Measurements from ENCODE around the gene GPATCH11. TPM values are rescaled to one million over a fixed set of nuclear protein-coding genes. Genes with fewer than 3 reads are reported as not detected.

GPATCH11 gene
- total RNA-seq, 8 experiments from 2014 or later: 7.9 to 15.0 (median 11.8) TPM

- in situ Hi-C loops (cut with MboI; ENCODE audit: low pct_unique_long_range_greater_than_20kb in 2 of 9, low sequenced_read_pairs in 9 of 9, unreplicated experiment in 9 of 9): no loop called here
- no peak overlapping the region for H3K27ac ChIP-seq
- no peaks in the 10 kb centered on the region for H3K4me1 ChIP-seq (replicated peaks in 1 of 2)
- no peak overlapping the region for H3K4me3 ChIP-seq
- 63 to 100% (median 100%) methylated on average over 1 of the region's 1 CpG; no CpG with 5 or more reads in 5 of the 10 experiments for WGBS, 10 experiments
- no peak for ATAC-seq (replicated peaks in 6 of 8)
Measured at GRCh38 chr2:37117566-37117965, 33.2 kb downstream of the GPATCH11 start.

GRCh38 chr2:37119157-37119556 lies 34.8 kb downstream of the GPATCH11 start:
- no peak overlapping the region for H3K27ac ChIP-seq
- no peak overlapping the region for H3K4me3 ChIP-seq
- in situ Hi-C loops (cut with MboI; ENCODE audit: low pct_unique_long_range_greater_than_20kb in 2 of 9, low sequenced_read_pairs in 9 of 9, unreplicated experiment in 9 of 9): no loop called here
- 60 to 100% (median 96%) methylated on average over 1 to 4 of the region's 5 CpGs for WGBS, 10 experiments
- no peak for ATAC-seq (replicated peaks in 6 of 8)
- H3K4me1 ChIP-seq (replicated peaks in 1 of 2): no peaks in the 10 kb centered on the region

- no peak for ATAC-seq (replicated peaks in 6 of 8)
- no peaks in the 10 kb centered on the region for H3K4me1 ChIP-seq (replicated peaks in 1 of 2)
- in situ Hi-C loops (cut with MboI; ENCODE audit: low pct_unique_long_range_greater_than_20kb in 2 of 9, low sequenced_read_pairs in 9 of 9, unreplicated experiment in 9 of 9): no loop called here
- no peak overlapping the region for H3K4me3 ChIP-seq
- WGBS, 10 experiments: 100% methylated on average over 1 of the region's 2 CpGs; no CpG with 5 or more reads in 8 of the 10 experiments
- H3K27ac ChIP-seq: no peak overlapping the region
Measured at GRCh38 chr2:37125416-37125815, 41.1 kb downstream of the GPATCH11 start.

- 74 to 96% (median 90%) methylated on average over 2 to 6 of the region's 6 CpGs; no CpG with 5 or more reads in 1 of the 10 experiments for WGBS, 10 experiments
- in situ Hi-C loops (cut with MboI; ENCODE audit: low pct_unique_long_range_greater_than_20kb in 2 of 9, low sequenced_read_pairs in 9 of 9, unreplicated experiment in 9 of 9): no loop called here
- Histone ChIP-seq H3K27ac (no peak overlapping the region), H3K4me3 (no peak overlapping the region), H3K4me1 (replicated peaks in 1 of 2) (no peaks in the 10 kb centered on the region)
- ATAC-seq (replicated peaks in 6 of 8): no peak
Measured at GRCh38 chr2:37132914-37133313, 48.6 kb downstream of the GPATCH11 start.

GRCh38 chr2:37142546-37142945 lies 58.2 kb downstream of the GPATCH11 start:
- no peaks in the 10 kb centered on the region for H3K4me1 ChIP-seq (replicated peaks in 1 of 2)
- no peak overlapping the region for H3K27ac ChIP-seq
- no peak for ATAC-seq (replicated peaks in 6 of 8)
- no peak overlapping the region for H3K4me3 ChIP-seq
- in situ Hi-C loops (cut with MboI; ENCODE audit: low pct_unique_long_range_greater_than_20kb in 2 of 9, low sequenced_read_pairs in 9 of 9, unreplicated experiment in 9 of 9): no loop called here

GRCh38 chr2:37143974-37144373 lies 59.7 kb downstream of the GPATCH11 start:
- WGBS, 10 experiments: 40 to 100% (median 100%) methylated on average over 1 of the region's 1 CpG
- in situ Hi-C loops (cut with MboI; ENCODE audit: low pct_unique_long_range_greater_than_20kb in 2 of 9, low sequenced_read_pairs in 9 of 9, unreplicated experiment in 9 of 9): no loop called here
- Histone ChIP-seq H3K4me3 (no peak overlapping the region), H3K27ac (no peak overlapping the region), H3K4me1 (replicated peaks in 1 of 2) (no peaks in the 10 kb centered on the region)
- ATAC-seq (replicated peaks in 6 of 8): no peak

GRCh38 chr2:37146062-37146461 lies 61.7 kb downstream of the GPATCH11 start:
- Histone ChIP-seq H3K4me3 (no peak overlapping the region), H3K4me1 (replicated peaks in 1 of 2) (no peaks in the 10 kb centered on the region), H3K27ac (no peak overlapping the region)
- in situ Hi-C loops (cut with MboI; ENCODE audit: low pct_unique_long_range_greater_than_20kb in 2 of 9, low sequenced_read_pairs in 9 of 9, unreplicated experiment in 9 of 9): no loop called here
- no peak for ATAC-seq (replicated peaks in 6 of 8)
- WGBS, 10 experiments: 83 to 100% (median 100%) methylated on average over 1 to 2 of the region's 2 CpGs; no CpG with 5 or more reads in 3 of the 10 experiments

- H3K4me1 ChIP-seq (replicated peaks in 1 of 2): no peaks in the 10 kb centered on the region
- H3K27ac ChIP-seq: no peak overlapping the region
- 89 to 100% (median 97%) methylated on average over 2 to 7 of the region's 7 CpGs for WGBS, 10 experiments
- H3K4me3 ChIP-seq: no peak overlapping the region
- no peak for ATAC-seq (replicated peaks in 6 of 8)
- in situ Hi-C loops (cut with MboI; ENCODE audit: low pct_unique_long_range_greater_than_20kb in 2 of 9, low sequenced_read_pairs in 9 of 9, unreplicated experiment in 9 of 9): no loop called here
Measured at GRCh38 chr2:37148325-37148724, 64.0 kb downstream of the GPATCH11 start.

Other genes starting within 250 kb of the GPATCH11 start
- 10 to 100 TPM in 5 of 8 experiments, 1 to 10 TPM in 3; 9.0 to 20.0 (median 10.5) TPM for gene STRN, start 118.0 kb upstream of the GPATCH11 start, total RNA-seq
- 10 to 100 TPM; 15.6 to 34.6 (median 25.3) TPM for gene HEATR5B, start 146 bp upstream of the GPATCH11 start, total RNA-seq
- gene EIF2AK2, start 72.5 kb downstream of the GPATCH11 start, total RNA-seq: 10 to 100 TPM in 5 of 8 experiments, 1 to 10 TPM in 3; 7.1 to 38.2 (median 20.0) TPM
- not detected for gene SULT6B1, start 104.2 kb downstream of the GPATCH11 start, total RNA-seq
- 10 to 100 TPM; 33.5 to 44.3 (median 37.0) TPM for gene CEBPZOS, start 112.0 kb downstream of the GPATCH11 start, total RNA-seq
- gene CEBPZ, start 147.1 kb downstream of the GPATCH11 start, total RNA-seq: 10 to 100 TPM; 48.9 to 86.0 (median 57.9) TPM
- 10 to 100 TPM; 16.9 to 36.6 (median 22.6) TPM for gene NDUFAF7, start 147.1 kb downstream of the GPATCH11 start, total RNA-seq
- 10 to 100 TPM in 7 of 8 experiments, 1 to 10 TPM in 1; 8.1 to 42.3 (median 22.9) TPM for gene PRKD3, start 240.3 kb downstream of the GPATCH11 start, total RNA-seq